Spleen (tissue), 11 donors: Measurements from ENCODE around the gene SLC29A3. TPM values are rescaled to one million over a fixed set of nuclear protein-coding genes. Genes with fewer than 3 reads are reported as not detected.
A peak's percentile ranks its signal among the peaks of the same experiment; 100 is the strongest.

Source experiments
- DNase-seq: peaks from one replicate; pipeline ENCODE4 v3.0.0-alpha.2; 2020
- H3K27ac ChIP-seq, 8 donors: fragments of 200-600 bp; sonication (generic) in 7 of 8; 1 replicate in 4 of 8; 2 replicates in 4 of 8; pipeline versions ENCODE4 v1.5.0 to v1.8.0; 2016 to 2021; ENCODE audit warnings: inconsistent platforms in 4 of 8, mild to moderate bottlenecking in 4 of 8, moderate library complexity in 1 of 8
- H3K27me3 ChIP-seq, 7 donors: fragments of 200-600 bp; sonication (generic) in 6 of 7; replicated peaks in 1 of 7; 1 replicate in 4 of 7; 2 replicates in 3 of 7; pipeline versions ENCODE4 v1.5.0 to v1.8.0; 2016 to 2021; ENCODE audit warnings: inconsistent platforms in 3 of 7, mild to moderate bottlenecking in 1 of 7
- H3K36me3 ChIP-seq, 6 donors: fragments of 200-600 bp; sonication (generic) in 5 of 6; 1 replicate in 4 of 6; 2 replicates in 2 of 6; pipeline versions ENCODE4 v1.5.0 to v1.8.0; 2016 to 2021; ENCODE audit warnings: inconsistent platforms in 2 of 6
- H3K4me1 ChIP-seq, 6 donors: fragments of 200-600 bp; sonication (generic) in 5 of 6; 1 replicate in 3 of 6; 2 replicates in 3 of 6; pipeline versions ENCODE4 v1.5.0 to v1.8.0; 2016 to 2021; ENCODE audit warnings: inconsistent platforms in 3 of 6
- H3K4me3 ChIP-seq, 8 donors: fragments of 200-600 bp; sonication (generic) in 7 of 8; 1 replicate in 4 of 8; 2 replicates in 4 of 8; pipeline versions ENCODE4 v1.5.0 to v1.8.0; 2016 to 2021; ENCODE audit warnings: inconsistent platforms in 4 of 8, mild to moderate bottlenecking in 4 of 8, moderate library complexity in 2 of 8
- H3K9me3 ChIP-seq, 8 donors: fragments of 200-600 bp; sonication (generic) in 7 of 8; 1 replicate in 4 of 8; 2 replicates in 4 of 8; pipeline versions ENCODE4 v1.5.0 to v1.8.0; 2016 to 2021; ENCODE audit warnings: inconsistent platforms in 4 of 8
- CTCF ChIP-seq, 11 experiments: fragments of 200-600 bp in 7 of 11; fragments of 450-650 bp in 4 of 11; sonication (generic) in 4 of 11; IDR thresholded peaks in 8 of 11; conservative IDR thresholded peaks in 3 of 11; 1 replicate in 7 of 11; 2 replicates in 4 of 11; pipeline versions ENCODE4 v1.4.0 to v1.8.0; 2016 to 2021; ENCODE audit warnings: antibody characterized with exemption in 11 of 11, inconsistent platforms in 4 of 11, mild to moderate bottlenecking in 1 of 11
- POLR2A ChIP-seq, 3 donors: fragments of 450-650 bp; IDR thresholded peaks; one replicate each; pipeline ENCODE4 v1.5.1; 2017; ENCODE audit warnings: antibody characterized with exemption in 3 of 3, mild to moderate bottlenecking in 1 of 3
- POLR2AphosphoS5 ChIP-seq, 3 donors: sonication (generic); formaldehyde crosslinking; IDR thresholded peaks; one replicate each; pipeline ENCODE4 v1.5.1; 2017; ENCODE audit warnings: antibody characterized with exemption in 3 of 3
- WGBS, 5 donors: extraction: QIAGEN DNeasy Blood & Tissue Kit in 3 of 5; methylation state at CpG; one replicate each; pipeline versions ENCODE4 v1.1.5 to v1.1.7; 2013 to 2018; 5-methylcytosine and 5-hydroxymethylcytosine counted together
- intact Hi-C: fragments of 100-400 bp; cut with DNase I; formaldehyde crosslinking; loops from one replicate; pipeline ENCODE4 v1.15.0; 2023; ENCODE audit warnings: low total_unique reads
- polyA plus RNA-seq, 3 donors: library from polyadenylated mRNA; stranded (reverse); fragments of 200-250 nt; gene quantifications; one replicate each; pipeline ENCODE4 v1.2.1, GENCODE V29; 2013
- total RNA-seq, 7 donors: library from RNA; depleted of rRNA in 3 of 7; stranded (reverse); fragments of >200 nt in 3 of 7; fragmentation: NEBNext Ultra II Directional in 4 of 7; extraction: Animal tissue kit (Norgen Biotek cat#: 25700) in 4 of 7; gene quantifications; one replicate each; pipeline versions ENCODE4 v1.1.0 to v1.2.1, GENCODE V29; 2016 to 2021
- donor health status: healthy with polysubstance abuse.
- donor health status: DM: no; HTN: no; CAD: no; lungs with moderate emphysema.
- donor health status: DM: no; HTN: no; CAD: no.
- donor health status: Bipolar disorder and iron deficiency.
- donor health status: healthy.
- donor health status: DM: no; HTN: no; CAD: no.
- donor health status: DM: yes; HTN: yes; CAD: no.

SLC29A3 gene
- total and polyA plus RNA-seq, 10 donors, result 3.3 to 15.6 (median 7.7) TPM

- H3K27ac ChIP-seq, result no peak overlapping the region
- WGBS, 5 donors, result 84 to 97% (median 90%) methylated on average over 3 of the region's 3 CpGs
- no peak for DNase-seq
- H3K27me3 ChIP-seq, result peaks cover 0 to 36% (median 0%) of the 10 kb centered on the region in 7 donors
- intact Hi-C loops, result no loop called here
- peaks cover 0 to 61% (median 4%) of the 10 kb centered on the region in 6 donors for H3K36me3 ChIP-seq
- peaks cover 0 to 26% (median 8%) of the 10 kb centered on the region in 6 donors for H3K4me1 ChIP-seq
- H3K9me3 ChIP-seq, result no peaks in the 10 kb centered on the region
- TF ChIP-seq CTCF (IDR thresholded peaks at IDR 0.05 in 8 of 11, conservative IDR thresholded peaks at IDR 0.05 in 3 of 11) (no peak), POLR2A (IDR thresholded peaks at IDR 0.05) (no peak), POLR2AphosphoS5 (IDR thresholded peaks at IDR 0.05) (no peak)
- H3K4me3 ChIP-seq, result no peak overlapping the region
Measured at GRCh38 chr10:71297343-71297742, 21.7 kb upstream of the SLC29A3 start.

- Histone ChIP-seq H3K27ac (peak overlapping the region in 2 of 8 donors; percentile 3 to 31), H3K4me3 (no peak overlapping the region), H3K27me3 (peaks cover 0 to 51% (median 0%) of the 10 kb centered on the region in 7 donors), H3K9me3 (no peaks in the 10 kb centered on the region), H3K4me1 (peaks cover 0 to 16% (median 3%) of the 10 kb centered on the region in 6 donors), H3K36me3 (peaks cover 0 to 51% (median 4%) of the 10 kb centered on the region in 6 donors)
- intact Hi-C loops, result no loop called here
- 52 to 62% (median 58%) methylated on average over 14 of the region's 14 CpGs for WGBS, 5 donors
- peak; percentile 63 for DNase-seq
- TF ChIP-seq POLR2AphosphoS5 (IDR thresholded peaks at IDR 0.05) (no peak), POLR2A (IDR thresholded peaks at IDR 0.05) (no peak), CTCF (IDR thresholded peaks at IDR 0.05 in 8 of 11, conservative IDR thresholded peaks at IDR 0.05 in 3 of 11) (no peak)
Measured at GRCh38 chr10:71299071-71299785, 19.8 kb upstream of the SLC29A3 start.

GRCh38 chr10:71300555-71301370, 18.3 kb upstream of the SLC29A3 start:
- intact Hi-C loops, result no loop called here
- TF ChIP-seq CTCF (IDR thresholded peaks at IDR 0.05 in 8 of 11, conservative IDR thresholded peaks at IDR 0.05 in 3 of 11) (no peak), POLR2A (IDR thresholded peaks at IDR 0.05) (no peak), POLR2AphosphoS5 (IDR thresholded peaks at IDR 0.05) (no peak)
- no peak for DNase-seq
- peaks cover 0 to 51% (median 0%) of the 10 kb centered on the region in 7 donors for H3K27me3 ChIP-seq
- H3K27ac ChIP-seq, result no peak overlapping the region
- peaks cover 0 to 41% (median 4%) of the 10 kb centered on the region in 6 donors for H3K36me3 ChIP-seq
- no peak overlapping the region for H3K4me3 ChIP-seq
- H3K9me3 ChIP-seq, result no peaks in the 10 kb centered on the region
- peaks cover 0 to 13% (median 2%) of the 10 kb centered on the region in 6 donors for H3K4me1 ChIP-seq
- WGBS, 5 donors, result 76 to 93% (median 90%) methylated on average over 6 to 16 of the region's 16 CpGs
